HG02759 (cell line): Measurements from ENCODE around the gene SPOCK1.
A peak's percentile ranks its signal among the peaks of the same experiment; 100 is the strongest.

Experiments used
- ATAC-seq: cut with Tn5 transposase; IDR thresholded peaks from one replicate; pipeline ENCODE4 v1.9.1; 2021; ENCODE audit warnings: mild to moderate bottlenecking, moderate library complexity; ENCODE audit not compliant: unreplicated experiment

SPOCK1 gene

DNA sequence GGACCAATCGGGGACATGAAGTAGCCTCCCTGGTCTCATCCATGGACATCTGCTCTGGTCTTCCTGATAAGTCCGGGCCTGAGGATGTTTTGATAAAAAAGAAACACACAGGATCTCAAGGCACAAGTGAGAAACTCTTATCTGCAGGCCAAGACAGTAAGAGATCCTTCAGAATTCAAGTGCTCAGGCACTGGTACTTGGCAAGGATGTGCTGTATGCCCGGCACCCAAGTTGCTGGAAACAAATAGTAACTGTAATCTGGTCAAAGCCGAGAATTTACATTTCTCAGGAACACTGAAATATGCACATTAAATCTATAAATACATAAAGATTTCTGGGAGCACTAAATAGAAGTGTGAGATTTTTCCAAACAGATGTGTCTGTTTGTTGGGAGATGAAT lies 165.7 kb downstream of the SPOCK1 start:
- no peak for ATAC-seq

DNA sequence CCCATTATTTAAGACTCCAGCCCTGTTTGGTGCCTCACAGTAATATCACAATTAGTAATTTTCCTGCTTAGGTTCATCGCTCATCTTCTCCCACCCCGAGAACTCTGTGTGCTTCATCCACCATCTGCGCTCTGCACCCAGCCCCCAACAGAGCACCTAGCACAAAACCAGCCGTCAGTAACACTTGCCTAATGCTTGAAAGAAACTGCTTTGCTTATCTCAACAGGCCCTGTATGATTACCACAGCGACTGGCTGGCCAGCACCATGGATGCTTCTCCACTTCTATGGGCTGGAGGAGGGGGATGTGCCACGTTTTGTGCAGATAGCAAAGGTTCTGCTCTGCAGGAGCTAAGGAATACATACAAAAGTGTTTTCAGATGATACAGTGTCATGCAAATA lies 166.8 kb downstream of the SPOCK1 start:
- ATAC-seq, result no peak

DNA sequence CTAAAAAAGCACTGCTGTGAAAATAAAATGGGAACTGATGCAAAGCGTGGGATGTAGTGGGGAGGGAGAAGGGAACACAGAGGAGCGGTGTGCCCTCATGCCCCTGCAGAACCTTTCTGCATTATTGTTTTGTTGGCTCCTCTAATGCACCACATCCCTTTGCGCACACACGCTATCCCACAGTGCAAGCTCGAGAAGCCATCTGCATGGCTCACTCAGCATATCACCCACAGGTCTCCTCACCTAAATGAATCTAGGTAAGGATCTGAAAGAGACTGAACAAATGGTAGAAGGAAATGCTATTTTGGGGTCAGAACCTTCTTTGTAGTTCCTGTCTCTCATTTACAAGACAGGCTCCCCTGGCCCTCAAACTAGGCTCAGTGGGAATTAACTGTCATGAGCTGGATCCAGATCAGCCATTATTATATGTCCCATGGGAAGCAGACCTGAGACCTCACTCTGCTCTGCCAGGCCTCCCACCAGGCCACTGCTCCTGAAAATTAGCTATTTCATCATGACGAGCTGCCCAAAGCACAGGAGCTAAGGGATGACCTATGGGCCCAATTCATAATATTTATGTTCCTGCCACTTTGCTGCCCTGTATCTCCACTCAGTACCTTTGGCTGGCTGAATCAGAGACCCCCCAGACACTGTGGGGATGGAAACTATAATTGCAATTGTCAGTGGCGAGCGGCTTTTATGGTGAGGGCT lies 169.4 kb downstream of the SPOCK1 start:
- ATAC-seq, result no peak

DNA sequence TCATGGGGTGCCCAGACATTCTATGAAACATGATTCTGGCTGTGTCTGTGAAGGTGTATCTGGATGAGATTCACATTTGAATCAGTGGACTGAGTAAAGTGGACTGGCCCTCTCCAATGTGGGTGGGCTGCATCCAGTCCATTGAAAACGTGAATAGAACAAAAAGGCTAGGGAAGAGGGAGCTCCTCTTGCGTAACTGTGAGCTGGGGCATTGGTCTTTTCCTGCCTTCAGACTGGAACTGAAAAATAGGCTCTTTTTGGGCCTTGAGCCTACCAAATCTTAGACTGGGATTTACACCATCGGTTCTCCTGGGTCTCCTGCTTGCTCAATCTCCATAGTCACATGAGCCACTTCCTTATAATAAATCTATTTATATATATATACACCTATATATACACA lies 170.1 kb downstream of the SPOCK1 start:
- ATAC-seq, result no peak

GRCh38 chr5:137328463-137328862 lies 170.7 kb downstream of the SPOCK1 start:
- no peak for ATAC-seq

GRCh38 chr5:137325721-137326120 lies 173.4 kb downstream of the SPOCK1 start:
- no peak for ATAC-seq

GRCh38 chr5:137320056-137321045 lies 178.8 kb downstream of the SPOCK1 start:
- ATAC-seq, result peak; percentile 43

DNA sequence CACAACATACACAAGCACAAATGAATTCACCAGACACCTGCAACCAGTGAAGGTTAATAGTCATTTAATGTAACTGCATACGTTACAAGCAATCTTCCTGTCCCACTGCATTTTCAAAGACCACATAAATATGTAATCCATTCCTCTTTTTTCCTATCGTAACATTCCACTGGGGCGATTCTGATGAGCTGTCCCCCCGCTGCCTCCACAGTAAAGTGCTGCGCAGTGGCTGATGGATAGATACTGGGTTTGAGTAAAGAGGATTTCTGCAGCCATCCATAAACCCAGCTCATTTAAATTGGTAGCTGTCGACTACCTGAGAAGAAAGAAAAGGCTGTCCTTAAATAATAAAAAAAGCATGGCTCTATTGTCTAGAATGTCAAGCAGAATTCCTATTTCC lies 181.1 kb downstream of the SPOCK1 start:
- ATAC-seq, result no peak

- no peak for ATAC-seq
Observed at GRCh38 chr5:137316346-137316736, 182.8 kb downstream of the SPOCK1 start.

- ATAC-seq, result no peak
Observed at GRCh38 chr5:137315534-137316345, 183.4 kb downstream of the SPOCK1 start.

DNA sequence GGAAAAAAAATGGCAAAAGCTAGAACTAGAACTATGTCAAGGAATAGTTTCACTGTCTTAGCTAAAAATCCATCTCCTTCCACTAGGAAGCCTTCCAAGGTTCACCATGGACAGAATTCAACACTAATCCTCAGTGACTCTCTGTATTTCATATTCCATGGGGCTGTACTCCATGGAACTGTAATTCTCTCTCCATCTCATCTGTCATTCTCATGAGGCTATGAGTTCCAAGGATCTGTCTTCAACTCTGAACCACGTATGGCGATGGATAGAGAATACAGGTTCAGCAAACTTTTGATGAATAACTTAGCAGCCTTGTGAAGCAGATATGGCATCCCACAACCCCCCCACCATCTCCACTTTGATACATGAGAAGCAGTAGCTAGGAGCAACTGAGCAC lies 184.0 kb downstream of the SPOCK1 start:
- no peak for ATAC-seq

DNA sequence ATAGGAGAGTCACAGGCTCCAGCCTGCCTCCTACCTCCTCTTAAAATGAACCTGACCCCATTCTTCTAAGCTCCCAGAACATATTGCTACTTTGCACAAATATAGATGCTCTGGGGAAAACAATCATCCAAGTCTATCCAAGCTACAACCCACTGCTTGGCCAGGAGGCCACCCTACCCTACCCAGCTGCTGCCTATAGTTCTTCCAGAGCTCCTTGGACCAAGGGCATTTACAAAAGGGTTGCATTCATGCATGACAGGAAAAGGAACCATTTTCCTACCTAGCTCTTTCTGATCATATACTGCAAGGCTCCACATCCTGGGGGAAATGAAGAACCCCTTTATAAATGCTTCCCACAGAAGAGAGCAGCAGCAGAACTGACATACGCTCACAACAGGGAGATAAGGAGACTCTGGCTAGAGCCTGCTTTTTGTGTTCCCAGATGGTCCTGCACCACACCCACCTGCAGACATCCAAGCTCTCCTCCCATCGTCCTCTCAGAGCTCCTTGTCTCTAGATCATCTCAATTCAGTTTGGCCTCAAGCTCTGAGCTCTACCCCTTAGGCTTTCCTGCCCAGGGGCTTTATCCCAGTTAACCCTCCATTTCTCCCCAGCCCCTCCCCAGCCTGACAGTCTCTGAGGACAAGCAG lies 185.5 kb downstream of the SPOCK1 start:
- no peak for ATAC-seq

GRCh38 chr5:137312011-137312410 lies 187.1 kb downstream of the SPOCK1 start:
- ATAC-seq, result no peak

DNA sequence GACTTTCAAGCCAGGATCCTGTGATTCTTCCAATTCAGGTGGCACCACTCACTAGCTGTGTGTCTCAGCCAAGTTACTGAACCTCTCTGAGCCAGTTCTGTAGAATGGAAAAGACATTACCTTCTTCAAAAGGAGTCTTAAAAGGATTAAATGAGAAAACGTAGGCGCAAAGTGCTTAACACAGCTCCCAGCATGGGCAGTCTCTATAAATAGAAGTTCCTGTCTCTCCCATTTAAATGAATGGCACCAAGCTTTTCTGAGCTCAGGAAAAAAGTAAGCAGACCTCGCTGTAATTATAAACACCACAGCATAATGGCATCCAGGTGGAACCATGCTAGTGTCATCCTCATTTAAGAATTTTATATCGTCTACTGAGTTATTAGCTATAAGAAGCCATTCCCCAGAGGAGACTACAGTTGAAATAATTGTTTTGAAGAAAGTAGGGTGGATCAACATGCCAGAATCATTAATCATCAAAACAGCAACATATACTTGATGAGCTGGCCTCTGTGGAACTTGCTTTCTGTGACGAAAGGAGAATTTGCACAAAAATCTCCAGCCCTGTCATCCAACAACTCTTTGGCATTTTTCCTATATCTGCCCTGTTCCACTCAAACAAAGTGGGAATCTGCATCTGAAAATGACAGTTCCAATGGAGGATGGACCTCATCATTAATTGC lies 188.9 kb downstream of the SPOCK1 start:
- no peak for ATAC-seq

DNA sequence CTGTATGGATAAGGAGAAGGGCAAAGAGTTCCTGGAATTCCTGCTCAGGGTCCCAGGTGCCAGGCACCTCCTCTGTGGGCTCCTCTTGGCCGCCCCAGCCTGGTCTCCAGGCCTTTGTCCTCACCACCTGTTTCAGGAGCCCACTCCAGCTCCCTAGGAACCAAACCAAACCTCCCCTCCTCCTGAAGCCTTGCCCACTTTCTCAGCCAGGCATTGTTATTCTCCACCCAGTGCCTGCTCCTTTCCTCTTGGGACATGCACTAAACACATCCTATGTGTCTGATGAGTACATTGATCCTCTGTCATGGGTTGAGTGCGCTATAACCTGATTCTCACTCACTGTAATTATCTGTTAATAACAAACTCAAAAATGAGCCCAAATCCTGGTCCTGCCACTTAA lies 189.8 kb downstream of the SPOCK1 start:
- no peak for ATAC-seq

DNA sequence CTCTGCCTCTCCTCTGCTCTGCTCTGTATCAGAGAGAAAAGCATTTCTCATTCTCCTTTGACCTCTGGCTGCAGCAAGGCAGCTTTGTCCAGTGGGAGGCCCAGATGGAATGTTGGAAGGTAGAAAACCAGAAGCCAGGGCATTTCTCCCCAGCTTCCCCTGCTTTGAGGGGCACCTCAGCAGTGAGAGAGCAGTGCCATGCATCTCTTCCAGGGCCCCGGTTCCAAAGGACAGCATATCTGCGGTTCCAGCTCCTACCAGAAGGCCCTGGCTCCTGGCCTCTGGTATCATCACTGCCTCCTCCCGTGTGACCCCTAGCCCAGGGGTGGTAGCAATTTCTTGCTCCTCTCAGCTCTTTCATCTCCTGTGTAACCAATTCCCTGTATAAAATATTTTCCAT lies 190.8 kb downstream of the SPOCK1 start:
- no peak for ATAC-seq

DNA sequence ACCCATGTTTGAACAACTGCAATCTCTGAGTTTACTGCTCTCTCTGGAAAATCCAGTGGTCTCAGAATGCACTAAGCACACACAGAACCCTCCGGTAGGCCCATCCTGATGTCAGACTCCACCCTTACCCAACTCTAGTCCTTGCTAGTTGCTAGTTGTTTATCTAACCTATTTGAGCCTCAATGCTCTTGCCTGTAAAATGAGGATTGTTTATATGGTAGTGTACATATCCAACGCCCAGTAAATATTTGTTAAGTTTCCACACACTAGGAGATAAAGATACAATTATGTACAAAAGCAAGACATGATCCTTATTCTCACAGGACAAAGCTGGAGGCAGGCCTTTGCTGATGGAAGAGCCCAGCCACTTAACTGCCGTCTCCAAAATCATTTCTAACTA lies 192.2 kb downstream of the SPOCK1 start:
- no peak for ATAC-seq

- ATAC-seq, result no peak
Observed at GRCh38 chr5:137305971-137306602, 193.0 kb downstream of the SPOCK1 start.

DNA sequence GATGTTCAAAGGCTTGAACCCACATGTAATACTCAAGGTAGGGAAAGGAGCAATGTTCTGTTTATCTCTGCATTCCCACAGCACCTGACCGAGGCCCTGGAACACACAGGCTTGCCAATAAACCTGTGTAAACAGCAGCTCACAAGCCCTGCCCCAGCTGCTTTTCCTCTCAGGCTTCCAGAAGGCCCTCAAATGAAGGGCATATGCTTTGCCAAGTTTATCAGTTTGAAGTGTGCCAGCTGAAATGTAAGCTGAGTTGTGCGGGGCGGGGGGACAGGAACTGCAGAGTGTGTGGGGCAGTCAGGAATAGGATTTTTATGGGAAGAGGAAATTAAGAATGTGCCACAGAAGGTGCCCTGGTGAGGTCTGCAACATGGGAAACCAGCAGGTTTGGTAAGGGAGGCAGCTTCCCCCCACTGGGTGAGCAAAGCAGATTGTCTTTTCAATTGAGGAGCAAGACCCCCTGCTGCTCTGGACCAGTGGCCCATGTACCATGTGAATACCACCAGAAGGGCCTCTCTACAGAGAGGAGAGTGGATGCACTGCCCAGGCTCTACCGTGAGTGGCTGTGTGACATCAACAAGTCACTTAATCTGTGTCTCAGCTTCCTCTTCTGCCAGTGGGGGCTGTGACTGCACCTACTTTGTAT lies 194.8 kb downstream of the SPOCK1 start:
- no peak for ATAC-seq
